HepG2 (cell line): ENCODE results near the gene CNP. TPM values are rescaled to one million over a fixed set of nuclear protein-coding genes. Genes with fewer than 3 reads are reported as not detected.

Experiments
- ATAC-seq: fragments of 200-7000 bp; cut with Tn5 transposase; 3 replicates; pipeline ENCODE4 v1.9.1; 2020; ENCODE audit warnings: mild to moderate bottlenecking, moderate library complexity
- BruUV-seq: library from RNA; stranded (reverse); fragments of 400-500 nt; replicated peaks from 2 replicates; lab custom pipeline; 2021; lab: Mats Ljungman, UMichigan
- CTCF ChIA-PET: fragments of 300-600 bp; formaldehyde crosslinking; extraction: SDS; loops from one replicate; lab custom pipeline; 2021; ENCODE audit warnings: low total read pairs, inconsistent platforms, low intra/inter-chr PET ratio; lab: Yijun Ruan, JAX
- POLR2A ChIA-PET: fragments of 350-600 bp; sonication (Branson Sonifier 250); formaldehyde crosslinking; loops from one replicate; lab custom pipeline; 2020; ENCODE audit warnings: antibody characterized with exemption, inconsistent platforms; lab: Yijun Ruan, JAX
- DNase-seq: peaks from one replicate; pipeline ENCODE4 v3.0.0-alpha.2; 2015; ENCODE audit warnings: low spot score
- FAIRE-seq: peaks from 3 replicates; lab custom pipeline; 2011; peaks lifted over from hg19 to GRCh38; lab: Jason Lieb, UNC
- H2AFZ ChIP-seq: one replicate; pipeline ENCODE4 v1.6.1; 2011; ENCODE audit warnings: low read length, inconsistent platforms
- H3K27ac ChIP-seq: fragments of 300-600 bp; 3 replicates; pipeline ENCODE4 v1.8.0; 2011; ENCODE audit warnings: mixed run types, mild to moderate bottlenecking, mixed read lengths, low read length, inconsistent platforms; ENCODE audit not compliant: insufficient read depth; ENCODE audit errors: extremely low read length
- H3K27me3 ChIP-seq, 2 experiments: fragments of 200-600 bp in 1 of 2; 2 replicates in 1 of 2; 3 replicates in 1 of 2; pipeline versions ENCODE4 v1.6.0 to v1.8.0; 2011; ENCODE audit warnings: low read length in 2 of 2, mild to moderate bottlenecking in 2 of 2, moderate library complexity in 2 of 2, inconsistent platforms in 1 of 2; ENCODE audit not compliant: insufficient read depth in 2 of 2, control insufficient read depth in 1 of 2
- H3K36me3 ChIP-seq, 2 experiments: fragments of 200-600 bp in 1 of 2; replicated peaks in 1 of 2; 2 replicates in 1 of 2; 3 replicates in 1 of 2; pipeline versions ENCODE4 v1.5.1 to v1.8.0; 2011; ENCODE audit warnings: low read length in 2 of 2, inconsistent platforms in 1 of 2; ENCODE audit not compliant: insufficient read depth in 2 of 2, control insufficient read depth in 1 of 2
- H3K4me1 ChIP-seq: 2 replicates; pipeline ENCODE4 v1.5.1; 2012; ENCODE audit warnings: low read length, inconsistent platforms; ENCODE audit not compliant: insufficient read depth
- H3K4me2 ChIP-seq: 2 replicates; pipeline ENCODE4 v1.6.0; 2011; ENCODE audit warnings: low read depth, low read length, inconsistent platforms
- H3K4me3 ChIP-seq, 3 experiments: fragments of 200-600 bp in 1 of 3; sonication (generic), shearing (Covaris generic) in 1 of 3; replicated peaks in 1 of 3; 2 replicates each; pipeline ENCODE4 v1.5.1; 2011 to 2016; ENCODE audit warnings: low read length in 3 of 3, inconsistent platforms in 2 of 3, low read depth in 2 of 3, mild to moderate bottlenecking in 2 of 3, control low read depth in 1 of 3, mixed read lengths in 1 of 3; ENCODE audit not compliant: insufficient read depth in 1 of 3
- H3K79me2 ChIP-seq: one replicate; pipeline ENCODE4 v1.6.1; 2011; ENCODE audit warnings: low read length, inconsistent platforms; ENCODE audit not compliant: insufficient read depth
- H3K9ac ChIP-seq: 2 replicates; pipeline ENCODE4 v1.6.0; 2011; ENCODE audit warnings: mild to moderate bottlenecking, low read depth, low read length, inconsistent platforms; ENCODE audit not compliant: insufficient read depth
- H3K9me3 ChIP-seq: 2 replicates; pipeline ENCODE4 v1.5.1; 2012; ENCODE audit warnings: mild to moderate bottlenecking, low read length
- H4K20me1 ChIP-seq: 2 replicates; pipeline ENCODE4 v1.6.0; 2011; ENCODE audit warnings: inconsistent platforms, mild to moderate bottlenecking, low read length, moderate library complexity; ENCODE audit not compliant: insufficient read depth
- AFF4 ChIP-seq: sonication (generic); formaldehyde crosslinking; IDR thresholded peaks from 2 replicates; pipeline ENCODE4 v1.4.0; 2020; ENCODE audit warnings: missing genetic modification reagents
- CENPT ChIP-seq: sonication (generic); formaldehyde crosslinking; IDR thresholded peaks from 2 replicates; pipeline ENCODE4 v1.8.0; 2022; ENCODE audit warnings: low read depth, mild to moderate bottlenecking, moderate library complexity, missing genetic modification reagents
- HNRNPLL ChIP-seq: fragments of 200-400 bp; formaldehyde crosslinking; IDR thresholded peaks from 2 replicates; pipeline ENCODE4 v1.6.1; 2017; ENCODE audit warnings: mild to moderate bottlenecking, low read depth, low read length; ENCODE audit not compliant: poor library complexity, severe bottlenecking
- MIER2 ChIP-seq: IDR thresholded peaks from 2 replicates; pipeline ENCODE4 v1.6.1; 2016; ENCODE audit warnings: missing biosample characterization, missing genetic modification reagents
- MZF1 ChIP-seq: sonication (generic); formaldehyde crosslinking; IDR thresholded peaks from 2 replicates; pipeline ENCODE4 v1.8.1; 2023; ENCODE audit warnings: mild to moderate bottlenecking, missing genetic modification reagents, borderline replicate concordance
- POGZ ChIP-seq: sonication (generic); formaldehyde crosslinking; IDR thresholded peaks from 2 replicates; pipeline ENCODE4 v1.4.0; 2020; ENCODE audit warnings: mild to moderate bottlenecking, missing genetic modification reagents
- PRPF4 ChIP-seq: fragments of 200-400 bp; formaldehyde crosslinking; IDR thresholded peaks from 2 replicates; pipeline ENCODE4 v1.6.1; 2016; ENCODE audit warnings: low read length, low read depth; ENCODE audit not compliant: poor library complexity, severe bottlenecking
- YEATS2 ChIP-seq: sonication (generic); formaldehyde crosslinking; IDR thresholded peaks from 2 replicates; pipeline ENCODE4 v1.4.0; 2020; ENCODE audit warnings: missing genetic modification reagents, borderline replicate concordance
- ZBTB38 ChIP-seq: sonication (generic); formaldehyde crosslinking; IDR thresholded peaks from 2 replicates; pipeline ENCODE4 v1.5.1; 2020; ENCODE audit warnings: mild to moderate bottlenecking, missing genetic modification reagents
- ZBTB44 ChIP-seq: sonication (generic); formaldehyde crosslinking; IDR thresholded peaks from 2 replicates; pipeline ENCODE4 v1.4.0; 2020; ENCODE audit warnings: missing genetic modification reagents
- ZC3H4 ChIP-seq: sonication (generic); formaldehyde crosslinking; IDR thresholded peaks from 2 replicates; pipeline ENCODE4 v1.4.0; 2020; ENCODE audit warnings: missing genetic modification reagents, borderline replicate concordance
- ZFP62 ChIP-seq: sonication (generic); formaldehyde crosslinking; IDR thresholded peaks from 2 replicates; pipeline ENCODE4 v1.4.0; 2020; ENCODE audit warnings: missing genetic modification reagents
- ZNF24 ChIP-seq: fragments of 450-650 bp; IDR thresholded peaks from 2 replicates; pipeline ENCODE4 v1.6.1; 2017; ENCODE audit warnings: antibody characterized with exemption, mild to moderate bottlenecking
- ZNF598 ChIP-seq: sonication (generic); formaldehyde crosslinking; IDR thresholded peaks from 2 replicates; pipeline ENCODE4 v1.5.1; 2020; ENCODE audit warnings: mild to moderate bottlenecking, missing genetic modification reagents, borderline replicate concordance
- ZNF652 ChIP-seq: IDR thresholded peaks from 2 replicates; pipeline ENCODE4 v1.6.1; 2016; ENCODE audit warnings: low read depth, borderline replicate concordance
- ZNF777 ChIP-seq: sonication (generic); formaldehyde crosslinking; IDR thresholded peaks from 2 replicates; pipeline ENCODE4 v1.4.0; 2020; ENCODE audit warnings: missing genetic modification reagents
- WGBS: methylation state at CpG from one replicate; pipeline ENCODE4 v1.1.6; 2017; ENCODE audit warnings: low lambda C conversion rate; 5-methylcytosine and 5-hydroxymethylcytosine counted together
- in situ Hi-C: cut with HindIII; loops from 2 replicates; pipeline ENCODE4 v1.10.0; 2017; ENCODE audit warnings: low pct_unique_long_range_greater_than_20kb; ENCODE audit not compliant: extremely low pct_ligation_motif_present
- intact Hi-C: fragments of 100-400 bp; cut with micrococcal nuclease; formaldehyde crosslinking; loops from one replicate; pipeline ENCODE4 v1.10.0; 2022; ENCODE audit not compliant: unreplicated experiment
- polyA plus RNA-seq, 8 experiments: library from polyadenylated mRNA; depleted of rRNA in 3 of 8; stranded (reverse) in 7 of 8; unstranded in 1 of 8; fragments of >200 nt; fragmentation: Illumina TruSeq in 4 of 8; extraction: Trizol in 4 of 8; gene quantifications; 2 replicates each; pipeline versions ENCODE4 v1.2.1 to v1.2.3, GENCODE V29; 2011 to 2016; ENCODE audit warnings: low read depth in 4 of 8, missing spikeins in 1 of 8, mixed read lengths in 1 of 8; ENCODE audit not compliant: insufficient read depth in 1 of 8
- total RNA-seq, 5 experiments: library from RNA; depleted of rRNA; stranded (reverse); fragments of >200 nt; fragmentation: Illumina TruSeq; extraction: Trizol; gene quantifications; 2 replicates each; pipeline ENCODE4 v1.2.3, GENCODE V29; 2016; ENCODE audit warnings: low read depth in 1 of 5

The CNP gene
- total and polyA plus RNA-seq, 2 of the 13 experiments (the other 11 are each of a cell fraction or from before 2014, with no cell fraction given), result 97.2 to 161 TPM

- intact Hi-C loops, result no loop called here
- peak; percentile 21 for FAIRE-seq
- TF ChIP-seq PRPF4, result peak; percentile 92
- no peak for TF ChIP-seq ZFP62
- TF ChIP-seq ZC3H4 (CRISPR knock-in tag), result 0 out of 2 replicates have a peak, but pooled peaks have one; percentile 12
- 0 out of 2 replicates have a peak, but pooled peaks have one; percentile 51 for TF ChIP-seq MZF1 (CRISPR knock-in tag)
- 0 out of 2 replicates have a peak, but pooled peaks have one; percentile 30 for TF ChIP-seq POGZ (CRISPR knock-in tag)
- TF ChIP-seq CENPT (CRISPR knock-in tag), result no peak
- no peak for TF ChIP-seq ZNF652 (CRISPR knock-in tag)
- no peak for TF ChIP-seq ZNF24
- TF ChIP-seq ZNF598 (CRISPR knock-in tag), result no peak
- TF ChIP-seq YEATS2 (CRISPR knock-in tag), result no peak; the same call in 1 of the 2 replicates
- TF ChIP-seq HNRNPLL, result no peak
- TF ChIP-seq MIER2 (CRISPR knock-in tag), result no peak
- TF ChIP-seq AFF4 (CRISPR knock-in tag), result no peak
- 0 out of 2 replicates have a peak, but pooled peaks have one; percentile 85 for TF ChIP-seq ZBTB38 (CRISPR knock-in tag)
- TF ChIP-seq ZNF777, result no peak
- TF ChIP-seq ZBTB44 (CRISPR knock-in tag), result no peak
Measured at GRCh38 chr17:41967141-41967920, 736 bp downstream of the CNP start.

More at GRCh38 chr17:41967141-41967920, 736 bp downstream of the CNP start:
- peaks cover 0 to 5% of the 10 kb centered on the region in 2 experiments; a peak in 2 of 5 replicates for H3K27me3 ChIP-seq
- ChIA-PET CTCF (no interaction called here), POLR2A (interaction anchor here (0.9 to 9.0 kb wide), 17 partner anchors 8 to 281 kb away, joined by 3 to 180 read pairs (median 5); partner anchors contain the start of genes DHX58, DNAJC7, KAT2A and KLHL11)
- in situ Hi-C loops, result loop anchor here (5.0 kb wide), 1 partner anchor 50 kb away; the partner anchor contains the start of gene DNAJC7
- ATAC-seq (peak; percentile 25), DNase-seq (peak; percentile 82)
- BruUV-seq, result TSS peak; percentile 53
- H3K4me2 ChIP-seq, result peak overlapping the region; percentile 90
- WGBS, result 33% methylated on average over 23 of the region's 39 CpGs
- H3K4me1 ChIP-seq, result peaks cover 61% of the 10 kb centered on the region
- H2AFZ ChIP-seq, result no peak overlapping the region
- H4K20me1 ChIP-seq, result peaks cover 6% of the 10 kb centered on the region; the same call in 1 of the 2 replicates
- no peaks in the 10 kb centered on the region for H3K9me3 ChIP-seq
- H3K27ac ChIP-seq, result peak overlapping the region; percentile 83
- H3K4me3 ChIP-seq, result peak overlapping the region; percentile 92 to 96 (median 93)
- H3K9ac ChIP-seq, result peak overlapping the region; percentile 98
- peaks cover 14 to 32% of the 10 kb centered on the region in 2 experiments for H3K36me3 ChIP-seq
- H3K79me2 ChIP-seq, result peaks cover 40% of the 10 kb centered on the region
